GM20000 (cell line): Measurements from ENCODE around the gene KRT5.

Experiments used
- DNase-seq: peaks from one replicate; pipeline ENCODE4 v3.0.0; 2012; ENCODE audit warnings: low spot score
- TF ChIP-seq, protein P1 (sequence below): IDR thresholded peaks from 2 replicates; pipeline ENCODE4 v1.5.1; 2012; ENCODE audit warnings: mild to moderate bottlenecking, control low read depth; ENCODE audit errors: extremely low read depth, missing control alignments

The KRT5 gene

GRCh38 chr12:52530366-52530765 lies 10.2 kb upstream of the KRT5 start:
- DNase-seq, result no peak
- TF ChIP-seq, protein P1, sequence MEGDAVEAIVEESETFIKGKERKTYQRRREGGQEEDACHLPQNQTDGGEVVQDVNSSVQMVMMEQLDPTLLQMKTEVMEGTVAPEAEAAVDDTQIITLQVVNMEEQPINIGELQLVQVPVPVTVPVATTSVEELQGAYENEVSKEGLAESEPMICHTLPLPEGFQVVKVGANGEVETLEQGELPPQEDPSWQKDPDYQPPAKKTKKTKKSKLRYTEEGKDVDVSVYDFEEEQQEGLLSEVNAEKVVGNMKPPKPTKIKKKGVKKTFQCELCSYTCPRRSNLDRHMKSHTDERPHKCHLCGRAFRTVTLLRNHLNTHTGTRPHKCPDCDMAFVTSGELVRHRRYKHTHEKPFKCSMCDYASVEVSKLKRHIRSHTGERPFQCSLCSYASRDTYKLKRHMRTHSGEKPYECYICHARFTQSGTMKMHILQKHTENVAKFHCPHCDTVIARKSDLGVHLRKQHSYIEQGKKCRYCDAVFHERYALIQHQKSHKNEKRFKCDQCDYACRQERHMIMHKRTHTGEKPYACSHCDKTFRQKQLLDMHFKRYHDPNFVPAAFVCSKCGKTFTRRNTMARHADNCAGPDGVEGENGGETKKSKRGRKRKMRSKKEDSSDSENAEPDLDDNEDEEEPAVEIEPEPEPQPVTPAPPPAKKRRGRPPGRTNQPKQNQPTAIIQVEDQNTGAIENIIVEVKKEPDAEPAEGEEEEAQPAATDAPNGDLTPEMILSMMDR, result no peak

DNA sequence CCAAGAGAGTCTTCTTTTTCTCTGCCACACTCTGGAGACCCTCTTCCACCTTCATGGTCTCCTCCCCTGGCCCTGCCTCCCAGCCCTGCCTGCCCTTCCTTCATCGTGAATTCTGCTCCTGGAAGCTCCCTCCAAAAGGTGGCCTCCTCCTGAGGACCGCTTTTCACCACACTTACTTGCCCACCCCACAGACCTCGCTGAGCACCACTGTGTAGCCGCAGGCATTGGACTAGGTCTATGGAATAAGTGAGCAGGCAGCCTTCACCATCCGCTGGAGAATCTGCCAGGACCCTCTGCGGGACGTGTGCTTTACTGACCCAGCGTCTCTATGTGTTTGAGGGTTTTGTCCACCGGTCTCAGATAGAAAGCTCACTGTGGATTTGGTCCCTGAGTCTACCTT lies 9.7 kb upstream of the KRT5 start:
- TF ChIP-seq, protein P1, result no peak

DNA sequence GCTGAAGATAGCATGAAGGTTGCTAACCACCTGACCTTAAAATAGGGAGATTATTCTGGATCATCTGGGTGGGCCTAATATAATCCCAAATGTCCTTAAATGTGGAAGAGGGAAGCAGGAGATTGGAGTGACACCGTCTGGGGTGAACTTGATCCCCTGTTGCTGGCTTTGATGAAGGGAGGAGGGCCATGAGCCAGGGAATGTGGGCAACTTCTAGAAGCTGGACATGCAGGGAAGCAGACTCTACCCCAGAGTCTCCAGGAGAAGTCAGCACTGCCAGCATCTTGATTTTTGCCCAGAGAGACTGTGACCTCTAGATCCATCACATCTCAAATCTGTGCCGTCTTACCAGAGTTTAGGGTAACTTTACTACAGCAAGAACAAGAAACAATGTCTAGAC lies 9.2 kb upstream of the KRT5 start:
- TF ChIP-seq, protein P1, result no peak
- no peak for DNase-seq

More for the DNA sequence above, 9.7 kb upstream of the KRT5 start:
- no peak for DNase-seq

- DNase-seq, result no peak
- TF ChIP-seq, protein P1, result no peak
Measured at GRCh38 chr12:52528641-52529143, 8.5 kb upstream of the KRT5 start.

- TF ChIP-seq, protein P1, result no peak
- no peak for DNase-seq
Measured at GRCh38 chr12:52527121-52527800, 7.1 kb upstream of the KRT5 start.

DNA sequence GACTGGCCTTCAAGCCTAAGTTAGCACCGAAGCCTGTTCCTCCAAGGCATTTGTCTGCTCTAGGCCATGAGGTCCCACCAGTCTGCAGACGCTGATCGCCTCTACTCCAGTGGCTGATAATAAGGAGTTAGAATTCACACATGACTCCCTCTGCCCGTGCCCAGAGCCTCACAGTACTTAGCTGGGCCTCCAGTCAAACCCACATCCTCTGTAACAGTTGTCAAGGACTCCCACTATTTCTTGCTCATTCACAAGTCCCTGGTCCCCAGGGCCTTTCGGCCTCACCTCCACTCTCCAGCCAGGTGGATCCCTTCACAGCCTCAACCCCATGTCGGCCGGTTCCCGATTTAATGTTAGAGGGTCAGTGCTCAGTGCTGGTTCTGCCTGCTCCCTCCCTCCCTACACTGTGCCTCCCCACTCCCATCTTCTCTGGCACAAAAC lies 6.3 kb upstream of the KRT5 start:
- TF ChIP-seq, protein P1, result no peak
- DNase-seq, result no peak

DNA sequence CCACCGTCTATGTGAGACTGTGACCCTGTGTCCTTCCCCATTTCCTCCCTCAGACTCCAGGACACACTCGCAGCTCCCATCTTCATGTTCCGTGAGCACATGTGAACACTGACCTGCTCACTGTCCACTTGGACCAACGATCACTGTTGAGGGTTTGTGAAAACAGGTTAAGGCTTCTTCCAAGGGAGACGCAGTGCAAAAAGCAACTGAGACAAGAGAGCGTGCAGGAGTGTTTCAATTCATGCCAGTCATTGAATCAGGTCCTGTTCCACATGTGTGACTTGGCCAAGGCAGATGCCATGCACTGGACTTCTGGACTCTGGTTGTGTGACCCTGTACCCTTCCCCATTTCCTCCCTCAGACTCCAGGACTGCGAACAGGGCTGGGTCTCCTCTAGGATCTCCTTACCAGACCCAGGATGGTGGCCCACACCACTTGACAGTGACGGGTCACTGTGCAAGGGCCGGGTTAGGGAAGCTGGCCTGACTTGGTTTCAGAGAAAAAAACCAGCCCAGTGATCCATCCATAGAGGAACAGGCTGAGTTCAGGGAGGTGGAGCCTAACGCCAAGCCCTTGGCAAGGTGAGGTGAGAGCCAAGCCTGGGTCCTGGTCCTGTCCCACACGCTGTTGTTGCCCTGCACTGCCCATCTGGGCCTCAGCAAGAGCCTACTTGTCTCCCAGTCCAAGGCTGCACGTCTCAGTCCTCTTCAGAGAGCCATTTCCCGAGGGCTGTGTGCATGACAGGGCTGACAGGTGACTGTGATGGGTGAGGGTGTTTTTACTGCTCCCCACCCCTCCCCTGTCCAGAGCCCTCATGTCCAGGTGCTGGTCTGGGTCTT lies 5.7 kb upstream of the KRT5 start:
- DNase-seq, result no peak
- TF ChIP-seq, protein P1, result no peak
